Liver (tissue), 9 donors: ENCODE results near the gene MTX1. TPM values are rescaled to one million over a fixed set of nuclear protein-coding genes. Genes with fewer than 3 reads are reported as not detected.

Experiments
- DNase-seq: peaks from one replicate; pipeline ENCODE4 v3.0.0-alpha.2; 2017; ENCODE audit warnings: low spot score
- H3K27ac ChIP-seq, 2 donors: one replicate each; pipeline ENCODE4 v1.7.0; 2013; ENCODE audit warnings: inconsistent platforms in 2 of 2, low read length in 2 of 2, control low read depth in 1 of 2, low read depth in 1 of 2, mild to moderate bottlenecking in 1 of 2
- H3K27me3 ChIP-seq, 4 donors: one replicate each; pipeline versions ENCODE4 v1.6.1 to v1.7.0; 2013; ENCODE audit warnings: low read length in 3 of 4, inconsistent platforms in 1 of 4, mild to moderate bottlenecking in 1 of 4, moderate library complexity in 1 of 4; ENCODE audit not compliant: control insufficient read depth in 4 of 4, insufficient read depth in 4 of 4
- H3K36me3 ChIP-seq, 4 donors: one replicate each; pipeline versions ENCODE4 v1.6.1 to v1.7.0; 2013; ENCODE audit warnings: low read length in 3 of 4, mild to moderate bottlenecking in 3 of 4, low read depth in 1 of 4, moderate library complexity in 1 of 4; ENCODE audit not compliant: control insufficient read depth in 4 of 4, insufficient read depth in 3 of 4
- H3K4me1 ChIP-seq, 4 donors: one replicate each; pipeline versions ENCODE4 v1.6.1 to v1.7.0; 2013; ENCODE audit warnings: low read length in 3 of 4, mild to moderate bottlenecking in 3 of 4, moderate library complexity in 1 of 4; ENCODE audit not compliant: control insufficient read depth in 4 of 4, insufficient read depth in 4 of 4
- H3K4me3 ChIP-seq, 3 donors: one replicate each; pipeline versions ENCODE4 v1.6.1 to v1.7.0; 2013; ENCODE audit warnings: low read length in 3 of 3, control low read depth in 1 of 3, low read depth in 1 of 3, mild to moderate bottlenecking in 1 of 3
- H3K9ac ChIP-seq, 2 donors: one replicate each; pipeline ENCODE4 v1.7.0; 2013; ENCODE audit warnings: low read length in 2 of 2, mild to moderate bottlenecking in 2 of 2, moderate library complexity in 2 of 2, control low read depth in 1 of 2, low read depth in 1 of 2
- H3K9me3 ChIP-seq, 4 donors: one replicate each; pipeline versions ENCODE4 v1.6.1 to v1.7.0; 2013; ENCODE audit warnings: low read length in 3 of 4; ENCODE audit not compliant: control insufficient read depth in 4 of 4
- FOXA2 ChIP-seq: IDR thresholded peaks from 2 replicates; pipeline ENCODE4 v1.6.1; 2016; ENCODE audit warnings: antibody characterized with exemption
- GABPA ChIP-seq, 2 donors: IDR thresholded peaks in 1 of 2; conservative IDR thresholded peaks in 1 of 2; 2 replicates each; pipeline ENCODE4 v1.6.1; 2016; ENCODE audit warnings: antibody characterized with exemption in 2 of 2, mild to moderate bottlenecking in 1 of 2, moderate library complexity in 1 of 2
- HNF4A ChIP-seq, 2 donors: conservative IDR thresholded peaks; 2 replicates each; pipeline ENCODE4 v1.6.1; 2016; ENCODE audit warnings: antibody characterized with exemption in 2 of 2, mild to moderate bottlenecking in 2 of 2
- HNF4G ChIP-seq: IDR thresholded peaks from 2 replicates; pipeline ENCODE4 v1.6.1; 2016; ENCODE audit warnings: antibody characterized with exemption
- JUND ChIP-seq, 2 donors: IDR thresholded peaks; 2 replicates each; pipeline ENCODE4 v1.6.1; 2016; ENCODE audit warnings: antibody characterized with exemption in 2 of 2
- NR2F2 ChIP-seq: IDR thresholded peaks from 2 replicates; pipeline ENCODE4 v1.6.1; 2016; ENCODE audit warnings: antibody characterized with exemption
- RAD21 ChIP-seq, 2 donors: IDR thresholded peaks; 2 replicates each; pipeline ENCODE4 v1.6.1; 2016; ENCODE audit warnings: antibody characterized with exemption in 2 of 2, mild to moderate bottlenecking in 2 of 2
- REST ChIP-seq: IDR thresholded peaks from 2 replicates; pipeline ENCODE4 v1.6.1; 2016; ENCODE audit warnings: antibody characterized with exemption, mild to moderate bottlenecking
- TAF1 ChIP-seq: conservative IDR thresholded peaks from 2 replicates; pipeline ENCODE4 v1.6.1; 2016; ENCODE audit warnings: antibody characterized with exemption, mild to moderate bottlenecking
- WGBS: extraction: QIAGEN DNeasy Blood & Tissue Kit; methylation state at CpG from one replicate; pipeline ENCODE4 v1.1.7; 2013; 5-methylcytosine and 5-hydroxymethylcytosine counted together
- polyA plus RNA-seq, 2 donors: library from polyadenylated mRNA; stranded (reverse) in 1 of 2; unstranded in 1 of 2; fragments of 200-250 nt in 1 of 2; fragments of >200 nt in 1 of 2; fragmentation: Nextera tagmentation in 1 of 2; extraction: Ambion mirVana in 1 of 2; gene quantifications; one replicate each; pipeline versions ENCODE4 v1.2.1 to v1.2.3, GENCODE V29; 2013 to 2015
- total RNA-seq, 2 donors: library from RNA; depleted of rRNA; stranded (reverse); fragments of >200 nt; gene quantifications; one replicate each; pipeline ENCODE4 v1.2.3, GENCODE V29; 2014
- TF ChIP-seq, protein P1 (sequence below): IDR thresholded peaks from 2 replicates; pipeline ENCODE4 v1.6.1; 2016; ENCODE audit warnings: antibody characterized with exemption
- TF ChIP-seq, protein P2 (sequence below): IDR thresholded peaks from 2 replicates; pipeline ENCODE4 v1.6.1; 2016; ENCODE audit warnings: antibody characterized with exemption
- donor health status: healthy.
- donor health status: healthy.
- donor health status: healthy.
- donor health status: healthy.
- donor health status: healthy.

MTX1 gene
- total and polyA plus RNA-seq, 4 donors = 19.6 to 38.4 (median 28.5) TPM

- DNase-seq = peak; percentile 35
- peaks cover 0 to 10% (median 7%) of the 10 kb centered on the region in 4 donors for H3K4me1 ChIP-seq
These were observed 34.8 kb upstream of the MTX1 start, which contains the start of gene TRIM46 for GRCh38 chr1:155173478-155174323. TSS of gene TRIM46 (plus strand) at chr1:155173849. CDS start at chr1:155173967, 118 bp downstream.

GRCh38 chr1:155174324-155175280, 33.9 kb upstream of the MTX1 start:
- 20% methylated on average over 35 of the region's 35 CpGs for WGBS
- Histone ChIP-seq H3K27ac (no peak overlapping the region), H3K9ac (no peak overlapping the region), H3K4me1 (peaks cover 0 to 10% (median 7%) of the 10 kb centered on the region in 4 donors), H3K4me3 (no peak overlapping the region), H3K27me3 (peaks cover 0 to 3% (median 0%) of the 10 kb centered on the region in 4 donors), H3K36me3 (peaks cover 0 to 3% (median 1%) of the 10 kb centered on the region in 4 donors), H3K9me3 (no peaks in the 10 kb centered on the region)
- TF ChIP-seq JUND (IDR thresholded peaks at IDR 0.05) = no peak
- TF ChIP-seq HNF4A (conservative IDR thresholded peaks at IDR 0.05) = no peak
- TF ChIP-seq, protein P1, sequence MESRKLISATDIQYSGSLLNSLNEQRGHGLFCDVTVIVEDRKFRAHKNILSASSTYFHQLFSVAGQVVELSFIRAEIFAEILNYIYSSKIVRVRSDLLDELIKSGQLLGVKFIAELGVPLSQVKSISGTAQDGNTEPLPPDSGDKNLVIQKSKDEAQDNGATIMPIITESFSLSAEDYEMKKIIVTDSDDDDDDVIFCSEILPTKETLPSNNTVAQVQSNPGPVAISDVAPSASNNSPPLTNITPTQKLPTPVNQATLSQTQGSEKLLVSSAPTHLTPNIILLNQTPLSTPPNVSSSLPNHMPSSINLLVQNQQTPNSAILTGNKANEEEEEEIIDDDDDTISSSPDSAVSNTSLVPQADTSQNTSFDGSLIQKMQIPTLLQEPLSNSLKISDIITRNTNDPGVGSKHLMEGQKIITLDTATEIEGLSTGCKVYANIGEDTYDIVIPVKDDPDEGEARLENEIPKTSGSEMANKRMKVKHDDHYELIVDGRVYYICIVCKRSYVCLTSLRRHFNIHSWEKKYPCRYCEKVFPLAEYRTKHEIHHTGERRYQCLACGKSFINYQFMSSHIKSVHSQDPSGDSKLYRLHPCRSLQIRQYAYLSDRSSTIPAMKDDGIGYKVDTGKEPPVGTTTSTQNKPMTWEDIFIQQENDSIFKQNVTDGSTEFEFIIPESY = no peak
- TF ChIP-seq GABPA (IDR thresholded peaks at IDR 0.05 in 1 of 2, conservative IDR thresholded peaks at IDR 0.05 in 1 of 2) = no peak
- TF ChIP-seq NR2F2 = no peak
- no peak for TF ChIP-seq RAD21 (IDR thresholded peaks at IDR 0.05)
- DNase-seq = peak; percentile 32

More at GRCh38 chr1:155173478-155174323, 34.8 kb upstream of the MTX1 start, which contains the start of gene TRIM46:
- no peaks in the 10 kb centered on the region for H3K9me3 ChIP-seq
- TF ChIP-seq, protein P2, sequence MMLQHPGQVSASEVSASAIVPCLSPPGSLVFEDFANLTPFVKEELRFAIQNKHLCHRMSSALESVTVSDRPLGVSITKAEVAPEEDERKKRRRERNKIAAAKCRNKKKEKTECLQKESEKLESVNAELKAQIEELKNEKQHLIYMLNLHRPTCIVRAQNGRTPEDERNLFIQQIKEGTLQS = no peak
- TF ChIP-seq HNF4G (no peak), FOXA2 (no peak), TAF1 (no peak), REST (no peak), NR2F2 (no peak)
- peaks cover 0 to 11% (median 5%) of the 10 kb centered on the region in 4 donors for H3K36me3 ChIP-seq
- peaks cover 0 to 3% (median 0%) of the 10 kb centered on the region in 4 donors for H3K27me3 ChIP-seq
- H3K27ac ChIP-seq = peak within 1 kb of the TSS; percentile 67 to 86
- H3K9ac ChIP-seq = peak within 1 kb of the TSS; percentile 37 to 78
- WGBS = 5% methylated on average over 38 of the region's 38 CpGs
- peak within 1 kb of the TSS; percentile 69 to 92 (median 92) for H3K4me3 ChIP-seq
